Gastroesophageal sphincter (tissue), 3 donors: ENCODE data around the gene SLAIN1.

Experiments
- CTCF ChIP-seq, 4 experiments: fragments of 200-600 bp in 2 of 4; fragments of 450-650 bp in 2 of 4; sonication (generic) in 1 of 4; IDR thresholded peaks; one replicate each; pipeline ENCODE4 v1.5.1; 2017 to 2019; ENCODE audit warnings: antibody characterized with exemption in 4 of 4, mild to moderate bottlenecking in 2 of 4, moderate library complexity in 2 of 4
- POLR2AphosphoS5 ChIP-seq: sonication (generic); formaldehyde crosslinking; IDR thresholded peaks from one replicate; pipeline ENCODE4 v1.6.1; 2017; ENCODE audit warnings: antibody characterized with exemption

DNA sequence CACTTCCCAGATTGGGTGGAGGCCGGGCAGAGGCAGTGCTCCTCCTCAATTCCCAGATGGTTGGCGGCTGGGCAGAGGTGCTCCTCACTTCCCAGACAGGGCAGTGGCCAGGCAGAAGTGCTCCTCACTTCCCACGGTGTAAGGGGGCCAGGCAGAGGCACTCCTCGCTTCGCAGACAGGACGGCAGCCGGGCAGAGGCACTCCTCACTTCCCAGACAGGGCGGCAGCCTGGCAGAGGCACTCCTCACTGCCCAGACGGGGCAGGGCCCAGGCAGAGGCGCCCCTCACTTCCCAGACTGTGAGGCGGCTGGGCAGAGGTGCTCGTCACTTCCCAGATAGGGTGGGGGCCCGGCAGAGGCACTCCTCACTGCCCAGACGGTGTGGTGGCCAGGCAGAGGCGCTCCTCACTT lies 36.6 kb upstream of the SLAIN1 start:
- TF ChIP-seq POLR2AphosphoS5 (no peak), CTCF (IDR thresholded peaks at IDR 0.05) (no peak)
